ENCODE measurements around the gene ACCS. TPM values are rescaled to one million over a fixed set of nuclear protein-coding genes. Genes with fewer than 3 reads are reported as not detected.

Gene ACCS
- total RNA-seq, 1 experiment from 2014 or later, result 13.9 TPM

DNA sequence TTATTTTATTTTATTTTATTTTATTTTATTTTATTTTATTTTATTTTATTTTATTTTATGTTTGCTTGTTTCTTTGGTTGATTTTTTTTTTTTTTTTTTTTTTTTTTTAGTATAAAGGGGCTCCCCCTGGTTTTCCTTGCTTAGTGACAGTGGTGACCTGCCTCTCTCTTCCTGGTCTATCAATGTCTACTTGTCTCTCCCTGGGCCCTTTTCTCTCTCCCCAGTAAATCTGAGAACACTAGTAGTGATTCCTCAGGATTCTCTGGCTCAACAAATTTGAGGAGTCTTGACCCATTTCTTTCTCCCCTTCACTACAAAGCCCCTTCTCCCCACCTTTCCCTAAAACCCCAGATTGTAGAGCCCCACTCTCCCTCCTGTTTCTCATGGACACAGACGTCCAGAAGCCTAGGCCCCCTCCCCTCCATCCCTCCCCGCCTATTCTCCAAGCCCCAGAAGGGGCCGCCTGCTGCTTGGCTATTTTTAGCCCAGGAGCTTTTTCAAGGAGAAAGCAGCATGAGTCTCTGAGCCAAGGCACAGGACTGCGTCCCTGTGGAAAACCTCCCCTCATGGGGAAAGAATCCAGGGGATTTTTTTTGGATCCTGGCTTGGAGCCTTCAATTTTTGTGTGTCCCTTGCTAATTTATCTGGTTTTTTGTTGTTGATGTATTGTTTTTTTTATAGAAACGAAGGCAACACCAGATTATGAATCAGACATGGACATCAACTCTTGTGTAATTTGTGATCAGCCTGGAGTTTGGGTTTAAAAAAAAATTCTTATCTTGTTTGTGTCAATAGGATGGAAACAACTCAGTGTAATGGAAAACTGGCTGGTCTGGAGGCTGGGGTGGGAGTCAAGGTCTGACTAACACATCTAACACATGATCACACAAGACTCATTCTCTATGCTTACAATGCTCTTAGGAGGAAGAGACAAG lies 35.8 kb upstream of the ACCS start:
- DNase-seq (ENCODE audit: low spot score) (peak; percentile 44), ATAC-seq (peak; percentile 81)
- POLR2A ChIA-PET, result interaction anchor here (0.6 to 1.0 kb wide), 2 partner anchors 41 to 88 kb away, joined by 3 to 4 read pairs; no protein-coding TSS in a partner anchor
- CTCF ChIA-PET, result interaction anchor here (0.7 to 1.6 kb wide), 5 partner anchors 12 to 140 kb away, joined by 3 to 6 read pairs (median 3); partner anchors contain the start of gene EXT2
- H3K9me3 Mint-ChIP-seq, result peaks cover 20% of the 10 kb centered on the region
- H3K27me3 Mint-ChIP-seq (ENCODE audit: low read depth), result peaks cover 4% of the 10 kb centered on the region; the same call in 1 of the 2 replicates
- peaks cover 22% of the 10 kb centered on the region for H3K4me1 Mint-ChIP-seq
- peak overlapping the region; percentile 30; the same call in 1 of the 2 replicates for H3K27ac Mint-ChIP-seq
- peaks cover 8% of the 10 kb centered on the region; the same call in 1 of the 2 replicates for H3K36me3 Mint-ChIP-seq
- peak overlapping the region; percentile 18; the same call in 1 of the 2 replicates for H3K4me3 Mint-ChIP-seq
- peak; percentile 85 for TF ChIP-seq HMGA2 (CRISPR knock-in tag; IDR thresholded peaks at IDR 0.05)
- no peak for TF ChIP-seq ZNF232 (CRISPR knock-in tag; IDR thresholded peaks at IDR 0.05)

DNA sequence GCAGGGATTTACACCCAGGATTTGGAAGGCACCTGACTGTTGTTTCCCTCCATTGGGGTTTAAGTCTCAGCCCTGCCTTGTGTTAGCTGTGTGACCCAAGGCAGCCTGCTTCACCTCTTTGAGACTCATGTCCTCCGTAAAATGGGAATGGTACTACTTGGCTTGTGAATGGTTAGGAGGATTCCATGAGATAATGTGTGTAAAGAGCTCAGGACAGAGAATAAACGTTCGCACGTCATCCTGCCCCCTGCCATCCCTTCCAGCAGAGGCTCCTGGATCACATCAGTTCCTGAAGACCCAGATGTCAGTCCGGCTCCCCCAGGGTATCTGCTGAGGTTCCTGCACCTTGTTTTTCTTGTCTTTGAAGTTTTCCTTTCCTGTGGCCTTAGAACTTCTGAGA lies 35.1 kb upstream of the ACCS start:
- H3K27me3 Mint-ChIP-seq (ENCODE audit: low read depth), result peaks cover 4% of the 10 kb centered on the region; the same call in 1 of the 2 replicates
- H3K9me3 Mint-ChIP-seq, result peaks cover 12% of the 10 kb centered on the region
- H3K27ac Mint-ChIP-seq, result no peak overlapping the region; the same call in 1 of the 2 replicates
- ATAC-seq (no peak), DNase-seq (ENCODE audit: low spot score) (no peak)
- H3K4me3 Mint-ChIP-seq, result no peak overlapping the region
- CTCF ChIA-PET, result interaction anchor here (0.7 to 1.6 kb wide), 4 partner anchors 11 to 141 kb away, joined by 3 to 6 read pairs (median 3); no protein-coding TSS in a partner anchor
- TF ChIP-seq, protein P1, sequence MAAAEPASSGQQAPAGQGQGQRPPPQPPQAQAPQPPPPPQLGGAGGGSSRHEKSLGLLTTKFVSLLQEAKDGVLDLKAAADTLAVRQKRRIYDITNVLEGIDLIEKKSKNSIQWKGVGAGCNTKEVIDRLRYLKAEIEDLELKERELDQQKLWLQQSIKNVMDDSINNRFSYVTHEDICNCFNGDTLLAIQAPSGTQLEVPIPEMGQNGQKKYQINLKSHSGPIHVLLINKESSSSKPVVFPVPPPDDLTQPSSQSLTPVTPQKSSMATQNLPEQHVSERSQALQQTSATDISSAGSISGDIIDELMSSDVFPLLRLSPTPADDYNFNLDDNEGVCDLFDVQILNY (CRISPR knock-in tag; IDR thresholded peaks at IDR 0.05), result no peak
- TF ChIP-seq GTF2I (CRISPR knock-in tag; conservative IDR thresholded peaks at IDR 0.05), result no peak
- TF ChIP-seq, protein P2, sequence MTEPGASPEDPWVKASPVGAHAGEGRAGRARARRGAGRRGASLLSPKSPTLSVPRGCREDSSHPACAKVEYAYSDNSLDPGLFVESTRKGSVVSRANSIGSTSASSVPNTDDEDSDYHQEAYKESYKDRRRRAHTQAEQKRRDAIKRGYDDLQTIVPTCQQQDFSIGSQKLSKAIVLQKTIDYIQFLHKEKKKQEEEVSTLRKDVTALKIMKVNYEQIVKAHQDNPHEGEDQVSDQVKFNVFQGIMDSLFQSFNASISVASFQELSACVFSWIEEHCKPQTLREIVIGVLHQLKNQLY (CRISPR knock-in tag; IDR thresholded peaks at IDR 0.05), result no peak
- TF ChIP-seq, protein P3, sequence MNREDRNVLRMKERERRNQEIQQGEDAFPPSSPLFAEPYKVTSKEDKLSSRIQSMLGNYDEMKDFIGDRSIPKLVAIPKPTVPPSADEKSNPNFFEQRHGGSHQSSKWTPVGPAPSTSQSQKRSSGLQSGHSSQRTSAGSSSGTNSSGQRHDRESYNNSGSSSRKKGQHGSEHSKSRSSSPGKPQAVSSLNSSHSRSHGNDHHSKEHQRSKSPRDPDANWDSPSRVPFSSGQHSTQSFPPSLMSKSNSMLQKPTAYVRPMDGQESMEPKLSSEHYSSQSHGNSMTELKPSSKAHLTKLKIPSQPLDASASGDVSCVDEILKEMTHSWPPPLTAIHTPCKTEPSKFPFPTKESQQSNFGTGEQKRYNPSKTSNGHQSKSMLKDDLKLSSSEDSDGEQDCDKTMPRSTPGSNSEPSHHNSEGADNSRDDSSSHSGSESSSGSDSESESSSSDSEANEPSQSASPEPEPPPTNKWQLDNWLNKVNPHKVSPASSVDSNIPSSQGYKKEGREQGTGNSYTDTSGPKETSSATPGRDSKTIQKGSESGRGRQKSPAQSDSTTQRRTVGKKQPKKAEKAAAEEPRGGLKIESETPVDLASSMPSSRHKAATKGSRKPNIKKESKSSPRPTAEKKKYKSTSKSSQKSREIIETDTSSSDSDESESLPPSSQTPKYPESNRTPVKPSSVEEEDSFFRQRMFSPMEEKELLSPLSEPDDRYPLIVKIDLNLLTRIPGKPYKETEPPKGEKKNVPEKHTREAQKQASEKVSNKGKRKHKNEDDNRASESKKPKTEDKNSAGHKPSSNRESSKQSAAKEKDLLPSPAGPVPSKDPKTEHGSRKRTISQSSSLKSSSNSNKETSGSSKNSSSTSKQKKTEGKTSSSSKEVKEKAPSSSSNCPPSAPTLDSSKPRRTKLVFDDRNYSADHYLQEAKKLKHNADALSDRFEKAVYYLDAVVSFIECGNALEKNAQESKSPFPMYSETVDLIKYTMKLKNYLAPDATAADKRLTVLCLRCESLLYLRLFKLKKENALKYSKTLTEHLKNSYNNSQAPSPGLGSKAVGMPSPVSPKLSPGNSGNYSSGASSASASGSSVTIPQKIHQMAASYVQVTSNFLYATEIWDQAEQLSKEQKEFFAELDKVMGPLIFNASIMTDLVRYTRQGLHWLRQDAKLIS (CRISPR knock-in tag; IDR thresholded peaks at IDR 0.05; ENCODE audit: borderline replicate concordance), result no peak
- TF ChIP-seq, protein P4, sequence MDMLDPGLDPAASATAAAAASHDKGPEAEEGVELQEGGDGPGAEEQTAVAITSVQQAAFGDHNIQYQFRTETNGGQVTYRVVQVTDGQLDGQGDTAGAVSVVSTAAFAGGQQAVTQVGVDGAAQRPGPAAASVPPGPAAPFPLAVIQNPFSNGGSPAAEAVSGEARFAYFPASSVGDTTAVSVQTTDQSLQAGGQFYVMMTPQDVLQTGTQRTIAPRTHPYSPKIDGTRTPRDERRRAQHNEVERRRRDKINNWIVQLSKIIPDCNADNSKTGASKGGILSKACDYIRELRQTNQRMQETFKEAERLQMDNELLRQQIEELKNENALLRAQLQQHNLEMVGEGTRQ (CRISPR knock-in tag; IDR thresholded peaks at IDR 0.05), result no peak
- TF ChIP-seq, protein P5, sequence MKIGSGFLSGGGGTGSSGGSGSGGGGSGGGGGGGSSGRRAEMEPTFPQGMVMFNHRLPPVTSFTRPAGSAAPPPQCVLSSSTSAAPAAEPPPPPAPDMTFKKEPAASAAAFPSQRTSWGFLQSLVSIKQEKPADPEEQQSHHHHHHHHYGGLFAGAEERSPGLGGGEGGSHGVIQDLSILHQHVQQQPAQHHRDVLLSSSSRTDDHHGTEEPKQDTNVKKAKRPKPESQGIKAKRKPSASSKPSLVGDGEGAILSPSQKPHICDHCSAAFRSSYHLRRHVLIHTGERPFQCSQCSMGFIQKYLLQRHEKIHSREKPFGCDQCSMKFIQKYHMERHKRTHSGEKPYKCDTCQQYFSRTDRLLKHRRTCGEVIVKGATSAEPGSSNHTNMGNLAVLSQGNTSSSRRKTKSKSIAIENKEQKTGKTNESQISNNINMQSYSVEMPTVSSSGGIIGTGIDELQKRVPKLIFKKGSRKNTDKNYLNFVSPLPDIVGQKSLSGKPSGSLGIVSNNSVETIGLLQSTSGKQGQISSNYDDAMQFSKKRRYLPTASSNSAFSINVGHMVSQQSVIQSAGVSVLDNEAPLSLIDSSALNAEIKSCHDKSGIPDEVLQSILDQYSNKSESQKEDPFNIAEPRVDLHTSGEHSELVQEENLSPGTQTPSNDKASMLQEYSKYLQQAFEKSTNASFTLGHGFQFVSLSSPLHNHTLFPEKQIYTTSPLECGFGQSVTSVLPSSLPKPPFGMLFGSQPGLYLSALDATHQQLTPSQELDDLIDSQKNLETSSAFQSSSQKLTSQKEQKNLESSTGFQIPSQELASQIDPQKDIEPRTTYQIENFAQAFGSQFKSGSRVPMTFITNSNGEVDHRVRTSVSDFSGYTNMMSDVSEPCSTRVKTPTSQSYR (CRISPR knock-in tag; IDR thresholded peaks at IDR 0.05), result no peak
- peaks cover 4% of the 10 kb centered on the region; the same call in 1 of the 2 replicates for H3K36me3 Mint-ChIP-seq
- peaks cover 22% of the 10 kb centered on the region for H3K4me1 Mint-ChIP-seq
- POLR2A ChIA-PET, result no interaction called here

DNA sequence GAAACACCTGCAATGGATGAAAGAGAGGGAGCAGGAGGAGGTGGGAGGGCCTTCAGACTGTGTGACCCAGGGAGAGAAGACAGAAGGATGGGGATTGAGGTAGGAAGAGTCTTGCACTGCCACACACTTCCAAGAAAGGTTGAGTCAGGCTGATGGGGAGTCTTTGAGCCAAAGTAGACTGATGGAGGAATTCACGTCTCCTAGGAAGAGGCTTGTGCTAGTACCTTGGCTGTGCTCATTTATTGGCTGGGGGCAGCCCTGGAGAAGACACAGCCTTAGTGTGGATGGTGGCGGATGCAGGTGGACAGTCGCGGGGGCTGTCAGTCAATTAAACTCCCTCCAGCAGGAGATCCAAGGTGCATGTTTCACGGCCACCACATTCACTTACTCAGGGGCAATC lies 34.5 kb upstream of the ACCS start:
- DNase-seq (ENCODE audit: low spot score), result no peak
- no peak overlapping the region for H3K27ac Mint-ChIP-seq
- no peaks in the 10 kb centered on the region for H3K36me3 Mint-ChIP-seq
- H3K9me3 Mint-ChIP-seq, result peaks cover 7% of the 10 kb centered on the region; the same call in 1 of the 2 replicates
- TF ChIP-seq, protein P6, sequence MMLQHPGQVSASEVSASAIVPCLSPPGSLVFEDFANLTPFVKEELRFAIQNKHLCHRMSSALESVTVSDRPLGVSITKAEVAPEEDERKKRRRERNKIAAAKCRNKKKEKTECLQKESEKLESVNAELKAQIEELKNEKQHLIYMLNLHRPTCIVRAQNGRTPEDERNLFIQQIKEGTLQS (CRISPR knock-in tag; conservative IDR thresholded peaks at IDR 0.05), result no peak
- TF ChIP-seq, protein P7, sequence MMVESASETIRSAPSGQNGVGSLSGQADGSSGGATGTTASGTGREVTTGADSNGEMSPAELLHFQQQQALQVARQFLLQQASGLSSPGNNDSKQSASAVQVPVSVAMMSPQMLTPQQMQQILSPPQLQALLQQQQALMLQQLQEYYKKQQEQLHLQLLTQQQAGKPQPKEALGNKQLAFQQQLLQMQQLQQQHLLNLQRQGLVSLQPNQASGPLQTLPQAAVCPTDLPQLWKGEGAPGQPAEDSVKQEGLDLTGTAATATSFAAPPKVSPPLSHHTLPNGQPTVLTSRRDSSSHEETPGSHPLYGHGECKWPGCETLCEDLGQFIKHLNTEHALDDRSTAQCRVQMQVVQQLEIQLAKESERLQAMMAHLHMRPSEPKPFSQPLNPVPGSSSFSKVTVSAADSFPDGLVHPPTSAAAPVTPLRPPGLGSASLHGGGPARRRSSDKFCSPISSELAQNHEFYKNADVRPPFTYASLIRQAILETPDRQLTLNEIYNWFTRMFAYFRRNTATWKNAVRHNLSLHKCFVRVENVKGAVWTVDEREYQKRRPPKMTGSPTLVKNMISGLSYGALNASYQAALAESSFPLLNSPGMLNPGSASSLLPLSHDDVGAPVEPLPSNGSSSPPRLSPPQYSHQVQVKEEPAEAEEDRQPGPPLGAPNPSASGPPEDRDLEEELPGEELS (CRISPR knock-in tag; IDR thresholded peaks at IDR 0.05), result no peak
- no peak for TF ChIP-seq OVOL2 (CRISPR knock-in tag; IDR thresholded peaks at IDR 0.05; ENCODE audit: borderline replicate concordance)
- TF ChIP-seq EMX1 (CRISPR knock-in tag; IDR thresholded peaks at IDR 0.05), result no peak
- no peak for TF ChIP-seq GABPB1 (CRISPR knock-in tag; IDR thresholded peaks at IDR 0.05)
- no peak for TF ChIP-seq ZNF416 (CRISPR knock-in tag; IDR thresholded peaks at IDR 0.05)
- TF ChIP-seq ZNF396 (CRISPR knock-in tag; IDR thresholded peaks at IDR 0.05; ENCODE audit: borderline replicate concordance), result no peak
- H3K4me1 Mint-ChIP-seq, result peaks cover 22% of the 10 kb centered on the region
- H3K27me3 Mint-ChIP-seq (ENCODE audit: low read depth), result peaks cover 4% of the 10 kb centered on the region; the same call in 1 of the 2 replicates
- no peak overlapping the region for H3K4me3 Mint-ChIP-seq
- ATAC-seq, result no peak
- ChIA-PET POLR2A (no interaction called here), CTCF (interaction anchor here (1.1 to 1.6 kb wide), 2 partner anchors 84 to 142 kb away, joined by 3 to 6 read pairs; no protein-coding TSS in a partner anchor)

All from WTC11 (cell line).